PC-3 (cell line): ENCODE measurements around the gene C3orf70. TPM values are rescaled to one million over a fixed set of nuclear protein-coding genes. Genes with fewer than 3 reads are reported as not detected.

Source experiments
- ATAC-seq: fragments of 200-7000 bp; cut with Tn5 transposase; 2 replicates; pipeline ENCODE4 v1.9.1; 2020; ENCODE audit warnings: mild to moderate bottlenecking, moderate library complexity
- BruUV-seq: library from RNA; stranded (reverse); fragments of 400-500 nt; replicated peaks from 2 replicates; lab custom pipeline; 2021; lab: Mats Ljungman, UMichigan
- CTCF ChIA-PET: fragments of 300-600 bp; sonication (Branson Sonifier 250); formaldehyde crosslinking; loops from one replicate; lab custom pipeline; 2022; ENCODE audit warnings: antibody characterized with exemption; lab: Charles Lee
- POLR2A ChIA-PET: fragments of 300-600 bp; sonication (Branson Sonifier 250); formaldehyde crosslinking; loops from one replicate; lab custom pipeline; 2022; ENCODE audit warnings: antibody characterized with exemption; ENCODE audit not compliant: unreplicated experiment; lab: Charles Lee
- DNase-seq: peaks from one replicate; pipeline ENCODE4 v3.0.0-alpha.2; 2015
- H2AFZ ChIP-seq: fragments of 300-600 bp; sonication (generic); 2 replicates; pipeline ENCODE4 v1.6.0; 2016; ENCODE audit warnings: antibody characterized with exemption, low read length
- H3F3A ChIP-seq: fragments of 300-600 bp; sonication (generic); one replicate; pipeline ENCODE4 v1.6.0; 2017; ENCODE audit warnings: antibody characterized with exemption, low read length, control low read depth, mild to moderate bottlenecking; ENCODE audit not compliant: unreplicated experiment
- H3K27ac ChIP-seq: fragments of 300-600 bp; sonication (generic); 2 replicates; pipeline ENCODE4 v1.5.1; 2016; ENCODE audit warnings: mild to moderate bottlenecking, low read length
- H3K27me3 ChIP-seq: fragments of 300-600 bp; sonication (generic); 2 replicates; pipeline ENCODE4 v1.6.1; 2016; ENCODE audit warnings: low read length, mixed read lengths
- H3K36me3 ChIP-seq: fragments of 300-600 bp; sonication (generic); 2 replicates; pipeline ENCODE4 v1.6.1; 2016; ENCODE audit warnings: low read depth, mixed run types, low read length, mixed read lengths
- H3K4me1 ChIP-seq: fragments of 300-600 bp; sonication (generic); 2 replicates; pipeline ENCODE4 v1.5.1; 2016; ENCODE audit warnings: low read length; ENCODE audit not compliant: insufficient read depth
- H3K4me2 ChIP-seq: fragments of 300-600 bp; sonication (generic); 2 replicates; pipeline ENCODE4 v1.6.0; 2016; ENCODE audit warnings: low read length
- H3K4me3 ChIP-seq: fragments of 300-600 bp; sonication (generic); 2 replicates; pipeline ENCODE4 v1.5.1; 2016; ENCODE audit warnings: mild to moderate bottlenecking, low read length, mixed read lengths
- H3K79me2 ChIP-seq: fragments of 300-600 bp; sonication (generic); 2 replicates; pipeline ENCODE4 v1.6.1; 2017; ENCODE audit warnings: low read length, mixed read lengths
- H3K9ac ChIP-seq: fragments of 300-600 bp; sonication (generic); 2 replicates; pipeline ENCODE4 v1.6.0; 2016; ENCODE audit warnings: mild to moderate bottlenecking, low read length
- H3K9me2 ChIP-seq: fragments of 300-600 bp; sonication (generic); replicated peaks from 2 replicates; pipeline ENCODE4 v1.6.1; 2016; ENCODE audit warnings: mixed run types, low read length, mixed read lengths
- H3K9me3 ChIP-seq: fragments of 300-600 bp; sonication (generic); 2 replicates; pipeline ENCODE4 v1.6.1; 2016; ENCODE audit warnings: low read length, mixed read lengths
- H4K20me1 ChIP-seq: fragments of 300-600 bp; sonication (generic); 2 replicates; pipeline ENCODE4 v1.6.1; 2016; ENCODE audit warnings: low read length, mixed read lengths
- CTCF ChIP-seq: fragments of 300-600 bp; sonication (generic); conservative IDR thresholded peaks from 2 replicates; pipeline ENCODE4 v1.5.1; 2017; ENCODE audit warnings: antibody characterized with exemption, low read depth, mild to moderate bottlenecking, low read length
- EZH2 ChIP-seq: fragments of 300-600 bp; sonication (generic); IDR thresholded peaks from one replicate; pipeline ENCODE4 v1.6.1; 2017; ENCODE audit warnings: antibody characterized with exemption, mild to moderate bottlenecking, low read length; ENCODE audit not compliant: unreplicated experiment
- EZH2phosphoT487 ChIP-seq: fragments of 300-600 bp; sonication (generic); IDR thresholded peaks from 2 replicates; pipeline ENCODE4 v1.6.1; 2018; ENCODE audit warnings: mild to moderate bottlenecking, antibody characterized with exemption, low read length, borderline replicate concordance
- intact Hi-C: fragments of 100-400 bp; cut with micrococcal nuclease; formaldehyde crosslinking; loops from 2 replicates; pipeline ENCODE4 v1.9.0; 2023
- total RNA-seq: library from RNA; depleted of rRNA; stranded (reverse); fragments of >200 nt; gene quantifications from 2 replicates; pipeline ENCODE4 v1.2.3, GENCODE V29; 2014

Gene C3orf70
- total RNA-seq, 1 experiment from 2014 or later = not detected

- Histone ChIP-seq H3K9me3 (no peaks in the 10 kb centered on the region), H3K79me2 (no peaks in the 10 kb centered on the region), H3K4me2 (no peak overlapping the region), H3K36me3 (no peaks in the 10 kb centered on the region), H3K9me2 (no peaks in the 10 kb centered on the region), H3F3A (no peaks in the 10 kb centered on the region), H3K9ac (no peak overlapping the region), H4K20me1 (no peaks in the 10 kb centered on the region), H2AFZ (no peak overlapping the region), H3K4me1 (no peaks in the 10 kb centered on the region), H3K27me3 (peaks cover 31% of the 10 kb centered on the region), H3K4me3 (no peak overlapping the region), H3K27ac (no peak overlapping the region)
- no TSS peak for BruUV-seq
- ChIA-PET POLR2A (no interaction called here), CTCF (no interaction called here)
- intact Hi-C loops = no loop called here
- TF ChIP-seq EZH2phosphoT487 = no peak
- TF ChIP-seq EZH2 = no peak
- TF ChIP-seq CTCF = no peak
- ATAC-seq = no peak
- DNase-seq = no peak
Observed at GRCh38 chr3:185079625-185080024, 73.2 kb downstream of the C3orf70 start.

GRCh38 chr3:185076219-185076618, 76.6 kb downstream of the C3orf70 start:
- Histone ChIP-seq H3F3A (no peaks in the 10 kb centered on the region), H3K4me3 (no peak overlapping the region), H2AFZ (no peak overlapping the region), H3K4me1 (no peaks in the 10 kb centered on the region), H4K20me1 (no peaks in the 10 kb centered on the region), H3K27me3 (peaks cover 9% of the 10 kb centered on the region), H3K9me2 (no peaks in the 10 kb centered on the region), H3K36me3 (no peaks in the 10 kb centered on the region), H3K79me2 (no peaks in the 10 kb centered on the region), H3K4me2 (no peak overlapping the region), H3K27ac (no peak overlapping the region), H3K9ac (no peak overlapping the region), H3K9me3 (no peaks in the 10 kb centered on the region)
- ATAC-seq (no peak), DNase-seq (no peak)
- intact Hi-C loops = no loop called here
- no TSS peak for BruUV-seq
- POLR2A ChIA-PET = no interaction called here
- TF ChIP-seq CTCF (no peak), EZH2 (no peak), EZH2phosphoT487 (no peak)
- CTCF ChIA-PET = no interaction called here

- no peaks in the 10 kb centered on the region for H4K20me1 ChIP-seq
- intact Hi-C loops = no loop called here
- H3K36me3 ChIP-seq = no peaks in the 10 kb centered on the region
- no peak for DNase-seq
- H3K4me1 ChIP-seq = no peaks in the 10 kb centered on the region
- ChIA-PET POLR2A (no interaction called here), CTCF (no interaction called here)
- H3K27ac ChIP-seq = no peak overlapping the region
- H3F3A ChIP-seq = no peaks in the 10 kb centered on the region
- BruUV-seq = no TSS peak
- no peaks in the 10 kb centered on the region for H3K79me2 ChIP-seq
- no peaks in the 10 kb centered on the region for H3K9me2 ChIP-seq
- no peak overlapping the region for H3K9ac ChIP-seq
- TF ChIP-seq CTCF = no peak
- TF ChIP-seq EZH2phosphoT487 = no peak
- TF ChIP-seq EZH2 = no peak
- no peaks in the 10 kb centered on the region for H3K9me3 ChIP-seq
- no peak overlapping the region for H3K4me3 ChIP-seq
- no peak overlapping the region for H2AFZ ChIP-seq
- peaks cover 9% of the 10 kb centered on the region for H3K27me3 ChIP-seq
- no peak overlapping the region for H3K4me2 ChIP-seq
- no peak for ATAC-seq
Observed at GRCh38 chr3:185075547-185075946, 77.3 kb downstream of the C3orf70 start.
